NCI-H2196 (cell line): Measurements from ENCODE around the gene P2RY8.
"Not testable (repeated sequence)": the region's sequence is repeated elsewhere in the genome, so short reads cannot be mapped to it uniquely, and the experiment has no call there.

ENCODE experiments used
- DNase-seq: peaks from one replicate; lab custom pipeline; 2025; ENCODE audit not compliant: unreplicated experiment; lab: John Stamatoyannopoulos, UW

Gene P2RY8

GRCh38 chrX:1465286-1466231 is 71.4 kb downstream of the P2RY8 start:
- no peak for DNase-seq

DNA sequence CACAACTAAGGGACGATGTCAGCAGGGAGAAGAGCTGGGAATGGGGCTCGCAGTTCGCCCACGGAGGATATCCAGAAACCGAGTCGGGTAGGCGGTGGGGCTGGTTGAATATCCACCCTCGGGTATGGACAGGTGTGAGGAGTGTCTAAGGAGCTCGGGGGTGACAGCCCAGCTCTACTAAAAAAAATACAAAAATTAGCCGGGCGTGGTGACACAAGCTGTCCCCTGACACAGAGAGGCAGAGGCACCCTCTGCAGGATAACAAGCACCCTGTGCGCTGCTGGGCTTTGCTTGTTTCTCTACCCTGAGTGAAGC is 72.1 kb downstream of the P2RY8 start:
- DNase-seq: no peak

- DNase-seq: no peak
Observed at GRCh38 chrX:1464041-1464970, 72.7 kb downstream of the P2RY8 start.

- no peak for DNase-seq
Observed at GRCh38 chrX:1463581-1463980, 73.4 kb downstream of the P2RY8 start.

- DNase-seq: no peak
Observed at GRCh38 chrX:1462596-1463251, 74.3 kb downstream of the P2RY8 start.

GRCh38 chrX:1462110-1462509 is 74.9 kb downstream of the P2RY8 start:
- DNase-seq: no peak

- no peak for DNase-seq
Observed at GRCh38 chrX:1455948-1456280, 81.1 kb downstream of the P2RY8 start.

DNA sequence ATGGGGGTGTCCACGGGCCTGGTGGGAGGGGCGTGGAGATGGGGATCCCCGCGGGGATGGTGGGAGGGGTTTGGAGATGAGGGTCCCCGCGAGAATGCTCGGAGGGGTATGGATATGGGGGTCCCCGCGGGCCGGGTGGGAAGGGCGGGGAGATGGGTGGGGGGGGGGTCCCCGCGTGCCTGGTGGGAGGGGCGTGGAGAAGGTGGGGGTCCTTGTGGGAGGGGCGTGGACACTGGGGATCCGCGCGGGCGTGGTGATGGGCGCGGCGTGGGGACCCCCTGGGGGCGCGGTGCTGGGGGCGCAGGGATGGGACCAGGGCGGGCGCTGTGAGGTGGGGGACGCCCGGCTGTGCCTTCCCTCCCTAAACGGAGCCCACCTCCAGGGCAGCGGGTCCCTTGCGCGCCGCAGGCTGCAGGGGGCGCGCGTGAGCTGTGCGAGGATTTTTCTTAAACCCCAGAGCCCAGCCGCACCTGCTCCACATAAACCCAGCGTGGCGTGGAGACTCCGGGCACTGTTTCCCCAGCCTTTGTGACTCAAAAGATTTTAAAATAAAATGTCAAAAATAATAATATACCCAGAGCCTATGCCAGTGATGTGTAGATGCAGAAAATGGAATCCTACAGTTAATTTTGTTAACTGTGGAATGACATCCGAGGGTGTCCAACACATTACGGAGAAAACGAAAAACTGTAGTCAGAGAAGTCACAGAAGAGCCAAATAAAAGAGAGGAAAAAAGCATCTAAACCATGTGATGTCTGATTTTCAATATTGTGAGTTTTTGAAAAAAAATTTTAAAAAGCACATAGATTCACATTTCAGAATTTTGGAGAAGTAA is 82.8 kb downstream of the P2RY8 start:
- DNase-seq: no peak

GRCh38 chrX:1453395-1453783 is 83.6 kb downstream of the P2RY8 start:
- no peak for DNase-seq

GRCh38 chrX:1452516-1453394 is 84.2 kb downstream of the P2RY8 start, which contains the start of gene ASMTL:
TSS of gene ASMTL (minus strand) at chrX:1452909. CDS start at chrX:1452840, 69 bp downstream.
- no peak for DNase-seq

DNA sequence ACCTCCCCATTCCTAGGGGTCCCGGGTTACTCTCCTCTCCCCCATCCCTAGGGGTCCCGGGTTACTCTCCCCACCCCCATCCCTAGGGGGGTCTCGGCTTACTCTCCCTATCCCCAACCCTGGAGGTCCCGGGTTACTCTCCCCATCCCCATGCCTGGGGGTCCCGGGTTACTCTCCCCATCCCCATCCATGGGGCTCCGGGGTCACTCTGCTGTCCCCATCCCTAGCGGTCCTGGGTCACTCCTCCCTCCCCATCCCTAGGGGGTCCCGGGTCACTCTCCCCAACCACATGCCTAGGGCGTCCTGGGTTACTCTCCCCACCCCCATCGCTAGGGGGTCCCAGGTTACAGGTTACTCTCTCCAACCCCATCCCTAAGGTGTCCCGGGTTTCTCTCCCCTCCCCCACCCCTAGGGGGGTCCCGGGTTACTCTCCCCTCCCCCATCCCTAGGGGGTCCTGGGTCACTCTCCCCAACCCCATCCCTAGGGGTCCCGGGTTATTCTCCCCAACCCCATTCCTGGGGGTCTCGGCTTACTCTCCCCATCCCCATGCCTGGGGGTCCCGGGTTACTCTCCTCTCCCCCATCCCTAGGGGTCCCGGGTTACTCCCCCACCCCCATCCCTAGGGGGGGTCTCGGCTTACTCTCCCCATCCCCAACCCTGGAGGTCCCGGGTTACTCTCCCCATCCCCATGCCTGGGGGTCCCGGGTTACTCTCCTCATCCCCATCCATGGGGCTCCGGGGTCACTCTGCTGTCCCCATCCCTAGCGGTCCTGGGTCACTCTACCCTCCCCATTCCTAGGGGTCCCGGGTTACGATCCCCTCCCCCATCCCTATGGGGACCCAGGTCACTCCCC is 85.1 kb downstream of the P2RY8 start:
- DNase-seq: no peak

GRCh38 chrX:1451251-1451660 is 85.7 kb downstream of the P2RY8 start:
- DNase-seq: no peak

DNA sequence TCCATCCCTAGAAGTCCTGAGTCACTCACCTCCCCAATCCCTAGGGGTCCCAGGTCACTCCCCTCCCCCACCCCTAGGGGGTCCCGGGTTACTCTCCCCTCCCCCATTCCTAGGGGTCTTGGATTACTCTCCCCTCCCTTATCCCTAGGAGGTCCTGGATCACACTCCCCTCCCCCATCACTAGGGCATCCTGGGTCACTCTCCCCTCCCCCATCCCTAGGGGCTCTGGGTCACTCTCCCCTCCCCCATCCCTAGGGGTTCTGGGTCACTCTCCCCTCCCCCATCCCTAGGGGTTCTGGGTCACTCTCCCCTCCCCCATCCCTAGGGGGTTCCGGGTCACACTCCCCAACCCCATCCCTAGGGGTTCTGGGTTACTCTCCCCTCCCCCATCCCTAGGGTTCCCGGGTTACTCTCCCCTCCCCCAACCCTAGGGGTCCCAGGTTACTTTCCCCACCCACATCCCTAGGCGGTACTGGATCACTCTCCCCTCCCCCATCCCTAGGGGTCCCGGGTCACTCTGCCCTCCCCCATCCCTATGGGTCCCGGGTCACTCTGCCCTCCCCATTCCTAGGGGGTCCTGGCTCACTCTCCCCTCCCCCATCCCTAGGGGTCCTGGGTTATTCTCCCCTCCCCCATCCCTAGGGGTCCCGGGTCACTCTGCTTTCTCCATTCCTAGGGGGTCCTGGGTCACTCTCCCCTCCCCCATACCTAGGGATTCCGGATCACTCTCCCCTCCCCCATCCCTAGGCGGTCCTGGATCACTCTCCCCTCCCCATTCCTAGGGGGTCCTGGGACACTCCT is 86.4 kb downstream of the P2RY8 start:
- no peak for DNase-seq

GRCh38 chrX:1449823-1450149 is 87.2 kb downstream of the P2RY8 start:
- DNase-seq: no peak

DNA sequence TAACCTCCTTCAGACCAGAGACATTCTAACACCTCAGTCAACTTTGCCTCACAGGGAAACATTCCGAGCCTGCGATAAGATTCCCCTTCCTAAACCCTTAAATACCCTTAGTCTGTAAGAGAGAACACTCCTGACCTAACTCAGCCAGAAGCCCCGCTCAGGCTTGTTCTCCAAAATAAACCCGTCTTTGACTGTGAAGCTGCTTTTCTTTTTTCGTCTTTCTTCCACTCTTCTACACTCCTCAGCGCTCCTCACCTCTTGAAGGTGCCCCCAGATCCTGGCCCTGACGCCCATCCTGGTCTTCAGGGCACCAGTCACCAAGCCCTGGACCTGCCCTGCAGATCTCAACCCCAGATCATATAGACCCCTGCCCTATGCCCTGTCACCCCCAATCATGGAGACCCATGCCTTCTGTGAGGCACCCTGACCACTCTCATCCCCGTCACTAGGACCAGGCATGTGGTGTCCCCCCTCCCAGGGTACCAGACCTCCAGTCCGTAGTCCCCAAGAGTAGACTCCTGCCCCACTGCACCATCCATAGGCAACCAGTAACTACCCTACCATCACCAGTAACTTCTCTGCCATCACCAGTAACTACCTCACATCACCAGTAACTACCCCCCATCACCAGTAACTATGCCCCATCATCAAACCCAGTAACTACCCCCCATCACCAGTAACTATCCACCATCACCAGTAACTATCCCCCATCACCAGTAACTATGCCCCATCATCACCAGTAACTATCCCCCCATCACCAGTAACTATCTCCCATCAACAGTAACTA is 87.8 kb downstream of the P2RY8 start:
- DNase-seq: no peak

GRCh38 chrX:1448573-1449001 is 88.4 kb downstream of the P2RY8 start:
- DNase-seq: not testable (repeated sequence)

GRCh38 chrX:1447969-1448572 is 88.9 kb downstream of the P2RY8 start:
- DNase-seq: not testable (repeated sequence)
